ENCODE measurements around the gene DISC1.
"Not testable (repeated sequence)": the region's sequence is repeated elsewhere in the genome, so short reads cannot be mapped to it uniquely, and the experiment has no call there.

The DISC1 gene

DNA sequence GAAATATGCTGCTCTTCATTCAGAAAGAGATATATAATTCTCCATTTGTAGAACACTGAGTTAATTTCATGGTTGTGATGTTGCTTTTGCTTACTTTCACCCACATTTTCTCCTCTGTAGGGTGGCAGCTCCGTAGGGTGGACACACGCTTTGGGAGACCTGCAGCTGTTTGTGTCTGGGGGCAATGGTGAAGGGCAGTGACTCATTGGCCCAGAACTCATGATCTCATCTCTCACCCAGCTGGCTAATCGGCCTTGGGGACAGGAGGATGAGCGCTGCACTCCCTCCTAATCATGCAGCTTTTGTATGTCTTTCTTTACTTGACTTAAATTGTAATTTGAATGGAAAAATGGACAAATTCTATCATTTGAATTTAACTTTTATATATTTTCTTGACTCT lies 9.6 kb downstream of the DISC1 start:
- DNase-seq (ENCODE audit: low read depth), result no peak

DNA sequence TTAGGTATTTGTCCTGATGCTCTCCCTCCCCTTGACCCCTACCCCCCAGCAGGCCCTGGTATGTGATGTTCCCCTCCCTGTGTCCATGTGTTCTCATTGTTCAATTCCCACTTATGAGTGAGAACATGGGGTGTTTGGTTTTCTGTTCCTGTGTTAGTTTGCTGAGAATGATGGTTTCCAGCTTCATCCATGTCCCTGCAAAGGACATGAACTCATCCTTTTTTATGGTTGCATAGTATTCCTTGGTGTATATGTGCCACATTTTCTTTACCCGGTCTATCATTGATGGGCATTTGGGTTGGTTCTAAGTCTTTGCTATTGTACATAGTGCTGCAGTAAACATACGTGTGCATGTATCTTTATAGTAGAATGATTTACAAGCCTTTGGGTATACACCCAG lies 10.3 kb downstream of the DISC1 start:
- not testable (repeated sequence) for DNase-seq (ENCODE audit: low read depth)

DNA sequence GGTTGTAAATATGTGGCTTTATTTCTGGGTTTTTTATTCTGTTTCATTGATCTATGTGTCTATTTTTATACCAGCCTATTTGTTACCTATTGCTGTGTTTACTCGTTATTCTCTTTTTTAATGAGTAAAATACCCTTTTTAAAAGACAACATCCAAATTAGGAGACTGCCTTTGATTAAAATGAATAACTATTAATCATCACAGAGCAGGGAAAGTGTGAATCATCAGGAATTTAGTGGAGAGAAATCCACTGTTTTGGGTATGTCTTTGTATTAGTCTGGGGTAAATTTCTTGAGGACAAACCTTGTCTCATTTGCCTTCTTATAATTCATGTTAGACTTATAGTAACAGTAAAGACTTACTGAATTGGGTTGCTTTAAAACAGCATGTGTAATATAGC lies 12.1 kb downstream of the DISC1 start:
- no peak for DNase-seq (ENCODE audit: low read depth)

DNA sequence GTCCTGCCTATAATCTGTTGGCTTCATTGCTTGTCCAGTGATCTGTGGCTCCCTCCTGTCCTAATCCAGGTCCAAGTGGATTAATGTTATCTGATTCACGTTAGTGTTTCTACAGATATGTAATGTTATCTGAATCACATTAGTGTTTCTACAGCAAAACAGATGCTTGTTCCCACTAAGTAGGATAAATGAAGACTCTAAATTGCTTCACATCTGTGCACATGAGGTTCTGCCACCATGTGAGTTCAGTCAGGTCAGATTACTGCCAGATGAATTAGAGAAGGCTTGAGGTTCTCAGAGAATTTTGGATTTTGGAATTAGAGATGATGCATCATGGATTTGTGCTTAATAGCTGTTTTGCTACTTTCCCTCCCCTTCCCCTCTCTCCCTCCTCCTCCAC lies 13.2 kb downstream of the DISC1 start:
- DNase-seq (ENCODE audit: low read depth), result no peak

DNA sequence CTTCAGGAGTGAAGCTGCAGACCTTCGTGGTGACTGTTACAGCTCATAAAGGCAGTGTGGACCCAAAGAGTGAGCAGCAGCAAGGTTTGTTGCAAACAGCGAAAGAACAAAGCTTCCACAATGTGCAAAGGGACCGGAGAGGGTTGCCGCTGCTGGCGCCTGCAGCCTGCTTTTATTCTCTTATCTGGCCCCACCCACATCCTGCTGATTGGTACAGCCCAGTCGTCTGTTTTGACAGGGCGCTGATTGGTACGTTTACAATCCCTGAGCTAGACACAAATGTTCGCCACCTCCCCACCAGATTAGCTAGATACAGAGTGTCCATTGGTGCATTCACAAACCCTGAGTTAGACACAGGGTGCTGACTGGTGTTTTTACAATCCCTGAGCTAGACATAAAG lies 14.9 kb downstream of the DISC1 start:
- DNase-seq (ENCODE audit: low read depth), result not testable (repeated sequence)

DNA sequence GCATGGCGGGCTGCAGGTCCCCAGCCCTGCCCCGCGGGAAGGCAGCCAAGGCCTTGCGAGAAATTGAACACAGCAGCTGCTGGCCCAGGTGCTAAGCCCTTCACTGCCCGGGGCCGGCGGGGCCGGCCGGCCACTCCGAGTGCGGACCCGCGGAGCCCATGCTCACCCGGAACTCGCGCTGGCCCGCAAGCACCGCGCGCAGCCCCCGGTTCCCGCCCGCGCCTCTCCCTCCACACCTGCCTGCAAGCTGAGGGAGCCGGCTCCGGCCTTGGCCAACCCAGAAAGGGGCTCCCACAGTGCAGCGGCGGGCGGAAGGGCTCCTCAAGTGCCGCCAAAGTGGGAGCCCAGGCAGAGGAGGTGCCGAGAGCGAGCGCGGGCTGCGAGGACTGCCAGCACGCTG lies 15.5 kb downstream of the DISC1 start:
- not testable (repeated sequence) for DNase-seq (ENCODE audit: low read depth)

DNA sequence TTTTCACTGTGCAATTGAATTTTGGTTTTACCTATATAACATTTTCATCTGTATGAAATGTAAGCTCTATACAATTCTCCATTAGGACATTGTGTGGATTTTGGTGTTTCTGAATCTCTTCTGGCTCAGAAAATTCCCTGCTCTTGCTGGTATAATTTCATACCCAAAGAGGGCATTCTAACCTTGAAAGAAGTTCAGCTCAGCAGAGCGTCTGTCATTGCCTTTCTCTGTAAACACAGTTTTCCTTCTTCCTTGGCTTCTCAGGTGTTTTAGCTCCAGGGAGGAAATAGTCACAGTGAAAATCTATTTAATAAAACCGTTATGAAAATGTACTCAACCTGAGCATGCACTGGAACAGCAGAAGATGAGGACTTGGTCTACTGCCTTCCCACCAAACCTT lies 16.0 kb downstream of the DISC1 start:
- DNase-seq (ENCODE audit: low read depth), result no peak

DNA sequence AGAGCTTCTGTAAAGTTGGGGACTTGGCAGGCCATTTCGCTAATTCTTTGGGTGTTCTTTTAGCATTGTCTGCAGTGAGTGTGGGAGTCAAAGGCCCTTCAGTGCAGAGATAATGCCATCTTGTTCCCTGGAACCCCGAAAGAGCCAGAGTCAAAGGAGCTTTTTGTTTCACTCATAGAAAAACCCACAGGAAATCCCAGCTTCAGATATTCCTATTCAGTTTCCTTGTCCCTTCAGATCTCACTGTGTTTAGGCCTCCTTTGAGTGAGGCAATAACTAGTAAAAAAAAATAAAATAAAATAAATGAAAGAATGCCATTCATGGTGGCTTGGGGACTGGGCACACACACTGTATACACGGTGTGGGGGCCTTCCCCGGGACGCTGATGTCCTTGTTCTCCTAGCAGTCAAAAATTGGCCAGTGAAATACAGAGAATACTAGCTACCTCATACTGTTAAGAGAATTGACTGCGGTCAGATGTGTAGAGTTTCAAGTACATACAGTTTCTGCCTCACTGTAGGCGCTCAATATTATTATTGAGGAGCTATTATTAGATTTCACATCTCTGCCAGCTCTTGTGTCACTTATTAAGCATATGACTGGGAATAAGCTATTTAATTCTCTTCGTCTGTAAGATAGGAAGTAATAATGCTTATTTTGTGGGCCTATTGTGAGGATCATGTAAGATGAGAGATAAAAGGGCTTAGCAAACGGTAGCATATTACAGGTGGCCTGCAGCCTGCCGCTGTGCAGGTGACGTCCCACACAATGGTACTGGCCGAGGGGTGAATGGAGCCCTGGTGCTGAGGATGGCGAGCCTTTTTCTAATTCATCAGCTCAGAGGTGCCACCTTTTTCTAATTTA lies 16.7 kb downstream of the DISC1 start:
- no peak for DNase-seq (ENCODE audit: low read depth)

DNA sequence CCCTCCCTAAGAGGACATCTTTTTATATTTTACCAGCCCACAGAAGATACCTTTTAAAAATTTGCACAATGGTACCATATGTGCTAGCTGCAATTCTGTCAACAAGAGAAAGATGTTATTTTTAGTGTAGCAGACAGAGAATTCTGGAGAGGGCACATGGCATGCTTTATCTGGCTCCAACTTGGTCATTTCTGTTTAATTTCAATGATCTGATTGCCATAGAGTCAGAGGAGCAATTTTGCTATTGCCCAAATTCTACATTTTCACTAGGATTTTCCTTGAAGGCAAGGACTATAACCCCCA lies 17.3 kb downstream of the DISC1 start:
- DNase-seq (ENCODE audit: low read depth), result no peak

DNA sequence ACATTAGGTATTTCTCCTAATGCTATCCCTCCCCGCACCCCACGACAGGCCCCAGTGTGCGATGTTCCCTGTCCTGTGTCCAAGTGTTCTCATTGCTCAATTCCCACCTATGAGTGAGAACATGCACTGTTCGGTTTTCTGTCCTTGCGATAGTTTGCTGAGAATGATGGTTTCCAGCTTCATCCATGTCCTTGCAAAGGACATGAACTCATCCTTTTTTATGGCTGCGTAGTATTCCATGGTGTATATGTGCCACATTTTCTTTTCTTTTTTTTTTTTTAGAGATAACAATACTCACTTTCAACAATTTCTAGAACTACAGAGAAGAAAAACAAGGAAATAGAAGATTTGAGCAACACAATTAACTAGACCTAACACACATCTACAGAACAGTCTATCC lies 19.0 kb downstream of the DISC1 start:
- DNase-seq (ENCODE audit: low read depth), result not testable (repeated sequence)

DNA sequence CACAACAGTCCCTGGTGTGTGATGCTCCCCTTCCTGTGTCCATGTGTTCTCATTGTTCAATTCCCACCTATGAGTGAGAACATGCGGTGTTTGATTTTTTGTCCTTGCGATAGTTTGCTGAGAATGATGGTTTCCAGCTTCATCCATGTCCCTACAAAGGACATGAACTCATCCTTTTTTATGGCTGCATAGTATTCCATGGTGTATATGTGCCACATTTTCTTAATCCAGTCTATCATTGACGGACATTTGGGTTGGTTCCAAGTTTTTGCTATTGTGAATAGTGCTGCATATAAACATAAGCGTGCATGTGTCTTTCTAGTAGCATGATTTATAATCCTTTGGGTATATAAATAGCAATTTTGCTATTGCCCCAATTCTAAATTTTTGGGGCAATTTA lies 19.6 kb downstream of the DISC1 start:
- not testable (repeated sequence) for DNase-seq (ENCODE audit: low read depth)

DNA sequence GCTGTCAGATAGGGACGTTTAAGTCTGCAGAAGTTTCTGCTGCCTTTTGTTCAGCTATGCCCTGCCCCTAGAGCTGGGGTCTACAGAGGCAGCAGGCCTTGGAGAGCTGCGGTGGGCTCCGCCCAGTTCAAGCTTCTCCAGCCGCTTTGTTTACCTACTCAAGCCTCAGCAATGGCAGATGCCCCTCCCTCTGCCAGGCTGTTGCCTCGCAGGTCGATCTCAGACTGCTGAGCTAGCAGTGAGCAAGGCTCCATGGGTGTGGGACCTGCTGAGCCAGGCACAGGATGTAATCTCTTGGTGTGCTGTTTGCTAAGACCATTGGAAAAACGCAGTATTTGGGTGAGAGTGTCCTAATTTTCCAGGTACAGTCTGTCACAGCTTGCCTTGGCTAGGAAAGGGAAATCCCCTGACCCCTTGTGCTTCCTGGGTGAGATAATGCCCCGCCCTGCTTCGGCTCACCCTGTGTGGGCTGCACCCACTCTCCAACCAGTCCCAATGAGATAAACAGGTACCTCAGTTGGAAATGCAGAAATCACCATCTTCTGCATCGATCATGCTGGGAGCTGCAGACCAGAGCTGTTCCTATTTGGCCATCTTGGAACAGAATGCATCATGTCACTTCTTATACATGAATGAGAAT lies 25.2 kb downstream of the DISC1 start:
- DNase-seq (ENCODE audit: low read depth), result not testable (repeated sequence)

DNA sequence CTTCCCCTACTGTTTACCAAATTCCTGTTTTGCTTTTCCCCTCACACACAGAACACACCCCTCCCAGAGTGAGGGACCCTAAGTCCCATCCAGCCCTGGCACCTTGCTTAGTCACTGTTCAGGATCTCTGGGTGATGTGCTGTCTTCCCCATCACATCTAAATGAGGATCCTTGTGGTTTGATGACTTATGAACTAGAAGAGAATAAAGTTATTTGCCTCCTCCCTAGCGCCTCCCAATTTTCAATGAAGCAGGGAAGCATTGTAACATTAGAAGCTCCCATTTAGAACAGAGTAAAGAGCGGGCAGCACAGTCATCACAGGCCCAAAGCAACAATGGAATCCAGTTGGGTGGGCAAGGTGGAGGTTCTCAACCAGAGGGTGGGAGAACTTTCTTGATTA lies 27.0 kb downstream of the DISC1 start:
- DNase-seq (ENCODE audit: low read depth), result no peak

DNA sequence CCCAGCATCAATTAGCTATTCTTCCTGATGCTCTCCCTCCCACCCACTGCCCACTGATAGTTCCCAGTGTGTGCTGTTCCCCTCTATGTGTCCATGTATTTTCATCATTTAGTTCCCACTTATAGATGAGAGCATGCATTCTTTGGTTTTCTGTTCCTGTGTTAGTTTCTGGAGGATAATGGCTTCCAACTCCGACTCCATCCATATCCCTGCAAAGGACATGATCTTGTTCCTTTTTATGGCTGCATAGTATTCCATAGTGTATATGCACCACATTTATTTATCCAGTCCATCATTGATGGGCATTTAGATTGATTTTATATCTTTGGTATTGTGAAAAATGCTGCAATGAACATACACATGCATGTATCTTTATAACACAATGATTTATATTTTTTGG lies 30.2 kb downstream of the DISC1 start:
- no peak for DNase-seq (ENCODE audit: low read depth)

DNA sequence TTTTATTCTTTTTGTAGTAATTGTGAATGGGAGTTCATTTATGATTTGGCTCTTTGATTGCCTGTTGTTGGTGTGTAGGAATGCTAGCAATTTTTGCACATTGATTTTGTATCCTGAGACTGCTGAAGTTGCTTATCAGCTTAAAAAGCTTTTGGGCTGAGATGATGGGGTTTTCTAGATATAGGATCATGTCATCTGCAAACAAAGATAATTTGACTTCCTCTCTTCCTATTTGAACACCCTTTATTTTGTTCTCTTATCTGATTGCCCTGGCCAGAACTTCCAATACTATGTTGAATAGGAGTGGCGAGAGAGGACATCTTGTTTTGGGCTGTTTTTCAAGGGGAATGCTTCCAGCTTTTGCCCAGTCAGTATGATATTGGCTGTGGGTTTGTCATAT lies 31.6 kb downstream of the DISC1 start:
- DNase-seq (ENCODE audit: low read depth), result not testable (repeated sequence)

DNA sequence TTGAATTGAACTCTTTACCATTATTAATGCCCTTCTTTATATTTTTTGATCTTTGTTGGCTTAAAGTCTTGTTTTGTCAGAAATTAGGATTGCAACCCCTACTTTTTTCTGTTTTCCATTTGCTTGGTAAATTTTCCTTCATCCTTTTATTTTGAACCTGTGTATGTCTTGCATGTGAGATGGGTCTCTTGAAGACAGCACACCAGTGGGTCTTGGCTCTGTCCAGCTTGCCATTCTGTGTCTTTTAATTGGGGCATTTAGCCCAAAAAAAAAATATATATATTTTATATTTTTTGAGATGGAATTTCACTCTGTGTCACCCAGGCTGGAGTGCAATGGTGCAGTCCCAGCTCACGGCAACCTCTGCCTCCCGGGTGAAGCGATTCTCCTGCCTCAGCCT lies 33.6 kb downstream of the DISC1 start:
- DNase-seq (ENCODE audit: low read depth), result no peak

DNA sequence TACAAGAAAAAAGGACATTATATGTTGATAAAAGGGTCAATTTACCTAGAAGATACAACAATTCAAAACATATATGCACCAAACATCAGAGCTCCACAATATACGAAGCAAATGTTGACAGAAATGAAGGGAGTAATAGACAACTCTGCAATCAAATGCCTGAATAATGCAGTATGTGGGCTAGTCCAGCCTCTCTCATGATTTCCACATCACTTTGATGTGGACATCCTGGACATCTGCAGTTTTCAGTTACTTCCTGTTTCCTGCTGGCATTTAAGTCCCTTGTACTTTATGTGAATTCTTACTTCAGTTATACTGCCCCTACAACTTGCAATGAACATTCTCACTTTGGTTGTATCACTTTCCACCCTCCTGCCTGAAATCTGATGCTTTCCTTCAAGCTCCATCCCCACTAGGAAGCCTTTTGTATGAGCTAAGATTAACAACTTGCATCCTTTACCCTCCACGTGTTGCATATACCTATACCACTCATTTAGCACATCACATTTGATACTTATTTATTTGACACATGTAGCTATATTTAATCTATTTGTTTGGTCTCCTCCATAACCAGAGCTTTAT lies 36.7 kb downstream of the DISC1 start:
- no peak for DNase-seq (ENCODE audit: low read depth)

DNA sequence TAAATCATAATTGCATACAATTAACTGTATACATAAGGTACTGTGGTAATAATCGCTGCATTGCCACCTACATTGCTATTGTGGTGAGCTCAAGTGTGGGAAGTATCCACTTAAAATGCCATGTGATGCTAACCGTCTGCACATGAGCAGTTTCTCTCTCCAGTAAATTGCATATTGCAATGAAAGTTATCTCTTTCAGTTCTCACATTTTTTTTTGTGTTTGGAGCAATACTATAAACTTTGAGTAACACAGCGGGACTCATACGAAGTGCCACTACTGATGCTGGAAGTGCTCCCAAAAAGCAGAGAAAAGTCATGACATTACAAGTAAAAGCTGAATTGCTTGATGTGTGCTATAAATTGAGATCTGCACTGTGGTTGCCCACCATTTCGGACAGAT lies 38.5 kb downstream of the DISC1 start:
- no peak for DNase-seq (ENCODE audit: low read depth)

DNA sequence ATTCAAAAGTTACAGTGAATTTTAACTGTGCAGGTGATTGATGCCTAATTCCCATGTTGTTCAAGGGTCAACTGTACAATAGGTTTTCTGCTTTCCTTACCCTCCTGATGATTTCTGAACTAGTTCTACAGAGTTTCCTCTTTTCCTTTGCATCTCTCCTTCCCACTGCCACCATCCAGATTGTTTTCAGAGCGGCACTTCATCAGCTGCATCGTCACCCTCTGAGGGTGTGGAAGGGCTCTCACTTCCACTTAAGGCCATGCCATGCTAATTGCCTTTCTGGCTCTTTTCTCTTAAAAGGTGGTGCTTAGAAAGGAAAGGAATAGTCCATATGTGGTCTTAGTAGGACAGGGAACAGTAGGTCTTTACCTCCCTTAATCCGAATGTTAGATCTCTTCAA lies 39.1 kb downstream of the DISC1 start:
- DNase-seq (ENCODE audit: low read depth), result no peak

DNA sequence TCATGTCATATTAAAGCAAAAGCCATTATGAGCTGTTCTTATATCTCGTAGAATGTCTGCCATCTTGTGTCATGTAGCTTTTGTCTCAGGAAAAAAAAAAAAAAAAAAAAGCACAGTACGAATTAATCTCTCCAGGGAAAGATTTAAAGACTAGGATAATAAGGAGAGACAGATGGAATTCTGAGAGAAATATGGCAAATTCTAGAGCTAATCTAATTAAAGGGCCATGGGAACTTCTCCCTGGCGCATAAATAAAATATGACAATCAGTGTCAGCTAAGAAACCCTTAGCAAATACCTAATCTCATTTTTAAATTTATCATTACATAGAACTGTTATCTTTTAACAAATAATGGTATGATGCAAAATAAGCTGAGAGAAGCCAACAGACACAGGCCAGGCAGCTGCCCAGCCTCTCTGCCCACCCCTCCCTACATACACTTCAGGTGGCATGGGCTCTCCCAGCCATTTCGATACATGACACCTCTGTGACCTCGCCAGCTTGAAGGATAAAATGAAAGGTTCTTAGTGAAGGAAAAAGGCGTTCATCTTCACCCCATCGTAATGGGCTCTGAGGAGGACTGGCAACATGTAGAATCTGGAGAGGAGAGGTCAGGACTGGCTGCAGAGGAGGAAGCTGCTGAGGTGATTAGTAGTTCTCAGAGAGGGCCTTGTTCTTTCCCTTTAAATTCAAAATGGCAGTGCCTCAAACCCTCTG lies 39.8 kb downstream of the DISC1 start:
- DNase-seq (ENCODE audit: low read depth), result no peak

DNA sequence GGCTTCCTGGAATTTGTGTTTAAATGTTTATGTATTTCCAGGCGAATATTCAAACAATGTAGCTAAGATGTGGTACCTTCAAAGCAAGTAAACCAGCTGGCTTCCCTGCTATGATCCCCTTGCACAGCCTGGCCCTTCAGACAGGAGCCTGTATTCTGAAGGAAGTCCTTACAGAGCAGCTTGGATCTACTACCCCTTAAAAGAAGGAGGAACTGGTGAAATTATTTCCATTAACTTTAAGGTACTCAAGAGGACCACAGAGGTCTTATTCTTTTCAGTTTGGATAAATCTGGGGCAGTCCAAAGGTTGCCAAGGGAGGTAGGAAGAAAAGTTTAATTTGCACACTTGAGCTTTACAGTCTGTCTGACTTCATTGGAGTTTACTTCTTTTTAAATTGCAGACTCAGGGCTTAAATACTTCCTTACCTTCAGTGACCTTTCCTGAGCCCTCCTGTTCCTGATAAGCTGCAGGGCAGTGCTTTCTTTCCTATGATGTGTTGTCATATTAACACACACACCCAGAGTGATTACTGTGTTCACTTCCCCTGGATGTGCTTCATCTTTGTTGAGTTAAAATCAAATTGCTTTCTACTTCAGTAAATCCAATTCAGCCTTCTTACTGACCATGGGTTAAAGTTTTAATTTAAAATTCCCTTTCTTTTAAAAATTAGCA lies 40.5 kb downstream of the DISC1 start:
- DNase-seq (ENCODE audit: low read depth), result no peak

DNA sequence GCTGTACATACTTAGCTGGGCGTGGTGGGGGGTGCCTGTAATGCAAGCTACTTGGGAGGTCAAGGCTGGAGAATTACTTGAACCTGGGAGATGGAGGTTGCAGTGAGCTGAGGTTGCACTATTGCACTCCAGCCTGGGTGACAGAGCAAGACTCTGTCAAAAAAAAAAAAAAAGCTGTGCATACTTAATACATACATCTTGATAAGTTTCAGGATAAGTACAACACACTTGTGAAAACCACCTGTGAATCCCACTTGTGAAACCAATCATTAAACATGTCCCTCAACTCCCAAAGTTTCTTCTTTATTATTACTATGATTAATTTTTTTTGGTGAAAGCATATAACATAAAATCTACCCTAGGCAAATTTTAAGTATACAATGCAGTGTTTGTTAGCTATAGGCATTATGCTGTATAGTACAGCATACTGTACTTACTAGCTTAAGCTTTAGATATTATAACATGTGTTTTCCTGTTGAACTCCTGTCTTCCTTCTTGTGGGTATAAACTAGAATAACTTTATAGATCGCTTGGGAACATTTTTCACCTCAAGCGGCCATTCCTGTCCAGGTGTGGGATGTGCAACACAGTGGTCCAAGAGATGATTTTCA lies 41.4 kb downstream of the DISC1 start:
- DNase-seq (ENCODE audit: low read depth), result no peak
